Esophagus muscularis mucosa (tissue), 4 donors: Measurements from ENCODE around the gene BCL7A.

Experiments
- CTCF ChIP-seq, 3 experiments: fragments of 200-600 bp in 2 of 3; fragments of 450-650 bp in 1 of 3; sonication (generic) in 2 of 3; IDR thresholded peaks; one replicate each; pipeline ENCODE4 v1.5.1; 2017 to 2019; ENCODE audit warnings: antibody characterized with exemption in 3 of 3, mild to moderate bottlenecking in 2 of 3, moderate library complexity in 1 of 3
- EP300 ChIP-seq: sonication (generic); formaldehyde crosslinking; IDR thresholded peaks from one replicate; pipeline ENCODE4 v1.6.1; 2017; ENCODE audit warnings: antibody characterized with exemption
- POLR2A ChIP-seq: fragments of 450-650 bp; IDR thresholded peaks from one replicate; pipeline ENCODE4 v1.6.1; 2017; ENCODE audit warnings: antibody characterized with exemption, moderate library complexity, mild to moderate bottlenecking, low read depth
- POLR2AphosphoS5 ChIP-seq, 2 donors: sonication (generic); formaldehyde crosslinking; IDR thresholded peaks; one replicate each; pipeline ENCODE4 v1.6.1; 2017; ENCODE audit warnings: antibody characterized with exemption in 2 of 2

DNA sequence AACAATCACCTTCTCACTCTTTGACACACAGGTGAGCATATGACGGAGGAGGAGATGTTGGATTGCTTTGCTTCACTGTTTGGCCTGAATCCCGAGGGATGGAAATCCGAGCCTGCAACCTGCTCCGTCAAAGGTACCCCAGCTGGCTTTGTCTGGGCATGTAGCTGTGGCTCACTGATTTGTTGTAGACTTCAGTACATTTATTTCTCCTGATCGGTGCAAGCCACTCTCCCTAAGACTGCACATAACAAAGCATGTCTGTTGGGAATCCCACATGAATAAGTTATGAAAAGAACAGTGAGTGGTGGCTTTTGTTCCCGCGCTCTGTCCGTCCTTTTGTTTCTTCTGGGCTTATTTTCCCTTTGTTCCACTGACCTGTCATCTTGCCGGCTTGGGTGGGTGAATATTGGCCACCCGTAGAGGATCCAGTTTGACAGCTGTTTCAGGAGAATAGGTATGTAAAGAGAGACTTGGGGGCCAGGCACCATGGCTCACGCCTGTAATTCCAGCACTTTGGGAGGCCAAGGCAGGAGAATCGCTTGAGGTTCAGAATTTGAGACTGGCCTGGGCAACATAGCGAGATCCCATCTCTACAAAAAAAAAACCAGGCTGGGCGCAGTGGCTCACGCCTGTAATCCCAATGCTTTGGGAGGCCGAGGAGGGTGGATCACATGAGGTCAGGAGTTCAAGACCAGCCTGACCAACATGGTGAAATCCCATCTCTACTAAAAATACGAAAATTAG lies 20.0 kb upstream of the BCL7A start:
- TF ChIP-seq CTCF (IDR thresholded peaks at IDR 0.05) (no peak), POLR2A (no peak), POLR2AphosphoS5 (IDR thresholded peaks at IDR 0.05) (no peak), EP300 (no peak)
